Karpas-422 (cell line): ENCODE measurements around the gene SHC4. TPM values are rescaled to one million over a fixed set of nuclear protein-coding genes. Genes with fewer than 3 reads are reported as not detected.
"Not testable (repeated sequence)": the region's sequence is repeated elsewhere in the genome, so short reads cannot be mapped to it uniquely, and the experiment has no call there.

Experiments
- DNase-seq: peaks from one replicate; pipeline ENCODE4 v3.0.0-alpha.2; 2015
- H2AFZ ChIP-seq: fragments of 200-600 bp; sonication (generic); 2 replicates; pipeline ENCODE4 v1.6.1; 2014; ENCODE audit warnings: antibody characterized with exemption, low read length, mixed read lengths
- H3K27ac ChIP-seq: fragments of 200-600 bp; sonication (generic); 2 replicates; pipeline ENCODE4 v1.5.1; 2014; ENCODE audit warnings: mild to moderate bottlenecking, low read length, moderate library complexity
- H3K27me3 ChIP-seq: fragments of 200-600 bp; sonication (generic); 2 replicates; pipeline ENCODE4 v1.6.1; 2014; ENCODE audit warnings: low read length, mixed read lengths
- H3K36me3 ChIP-seq: fragments of 200-600 bp; sonication (generic); 2 replicates; pipeline ENCODE4 v1.6.1; 2014; ENCODE audit warnings: low read length, mixed read lengths; ENCODE audit not compliant: insufficient read depth
- H3K4me1 ChIP-seq: fragments of 200-600 bp; sonication (generic); 2 replicates; pipeline ENCODE4 v1.6.1; 2014; ENCODE audit warnings: mild to moderate bottlenecking, low read length, mixed read lengths
- H3K4me2 ChIP-seq: fragments of 200-600 bp; sonication (generic); 2 replicates; pipeline ENCODE4 v1.6.1; 2014; ENCODE audit warnings: low read length, low read depth, mild to moderate bottlenecking; ENCODE audit not compliant: poor library complexity, severe bottlenecking
- H3K4me3 ChIP-seq: fragments of 200-600 bp; sonication (generic); 2 replicates; pipeline ENCODE4 v1.5.1; 2014; ENCODE audit warnings: mild to moderate bottlenecking, antibody characterized with exemption, low read length, mixed read lengths
- H3K79me2 ChIP-seq: fragments of 200-600 bp; sonication (generic); 2 replicates; pipeline ENCODE4 v1.6.1; 2014; ENCODE audit warnings: mild to moderate bottlenecking, low read length, mixed read lengths
- H3K9ac ChIP-seq: fragments of 200-600 bp; sonication (generic); 2 replicates; pipeline ENCODE4 v1.6.0; 2014; ENCODE audit warnings: low read length
- H3K9me2 ChIP-seq: fragments of 200-600 bp; sonication (generic), shearing (Covaris generic); replicated peaks from 2 replicates; pipeline ENCODE4 v1.6.0; 2014; ENCODE audit warnings: mild to moderate bottlenecking, low read length, moderate library complexity; ENCODE audit not compliant: insufficient read depth
- H3K9me3 ChIP-seq: fragments of 300-700, 200-600 bp; sonication (generic); 2 replicates; pipeline ENCODE4 v1.6.1; 2014; ENCODE audit warnings: low read length, mixed read lengths
- H4K20me1 ChIP-seq: fragments of 200-600 bp; sonication (generic); 2 replicates; pipeline ENCODE4 v1.6.1; 2014; ENCODE audit warnings: mild to moderate bottlenecking, antibody characterized with exemption, low read length, low read depth; ENCODE audit not compliant: insufficient read depth
- total RNA-seq: library from RNA; depleted of rRNA; stranded (reverse); fragments of >200 nt; shearing (Covaris generic); gene quantifications from 2 replicates; pipeline ENCODE4 v1.2.3, GENCODE V29; 2014; ENCODE audit warnings: low replicate concordance

SHC4 gene
- total RNA-seq, 1 experiment from 2014 or later = not detected

DNA sequence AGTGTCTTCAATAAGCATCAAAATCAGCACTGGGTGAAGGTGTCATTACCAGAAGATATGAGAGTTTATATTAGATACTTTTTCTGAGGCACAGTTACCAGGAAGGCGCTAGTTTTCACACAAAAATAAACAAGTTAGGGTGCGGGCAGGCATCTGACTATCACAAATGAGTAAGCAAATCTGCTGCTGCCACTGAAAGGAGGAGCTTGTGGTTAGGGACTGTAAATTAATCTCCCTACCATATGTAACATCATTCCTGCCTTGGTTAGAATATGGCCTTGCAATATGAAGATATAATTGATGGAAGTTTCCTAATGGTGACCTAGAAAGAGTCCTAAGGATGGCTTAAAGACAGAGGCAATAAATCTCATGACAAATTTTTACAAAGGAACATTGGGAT lies 105.3 kb downstream of the SHC4 start:
- Histone ChIP-seq H3K9ac (no peak overlapping the region), H4K20me1 (no peaks in the 10 kb centered on the region), H2AFZ (no peak overlapping the region), H3K4me1 (peaks cover 4% of the 10 kb centered on the region; the same call in 1 of the 2 replicates), H3K9me2 (no peaks in the 10 kb centered on the region), H3K79me2 (no peaks in the 10 kb centered on the region), H3K4me3 (no peak overlapping the region), H3K4me2 (no peak overlapping the region), H3K9me3 (no peaks in the 10 kb centered on the region), H3K27me3 (no peaks in the 10 kb centered on the region), H3K36me3 (no peaks in the 10 kb centered on the region), H3K27ac (no peak overlapping the region)
- no peak for DNase-seq

DNA sequence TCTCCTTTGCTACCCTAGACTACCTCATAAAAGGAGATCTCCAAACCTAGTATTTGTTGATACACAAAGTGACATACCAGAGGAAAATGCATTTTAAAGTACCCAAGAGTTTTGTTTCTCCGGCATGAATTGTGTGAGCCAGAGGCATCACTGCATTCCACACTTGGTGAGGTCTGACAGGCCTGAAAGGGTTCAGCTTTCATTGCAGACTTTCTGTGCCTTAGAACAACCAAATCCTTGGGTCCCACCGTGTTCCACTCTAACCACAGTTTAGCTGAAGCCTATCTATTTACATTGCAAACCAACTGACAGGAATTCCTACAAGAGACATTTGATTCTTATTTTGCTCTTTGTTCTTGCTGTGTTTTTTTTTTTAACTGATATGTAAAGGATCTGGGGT lies 106.8 kb downstream of the SHC4 start:
- H4K20me1 ChIP-seq = no peaks in the 10 kb centered on the region
- no peak overlapping the region for H2AFZ ChIP-seq
- no peak overlapping the region for H3K4me2 ChIP-seq
- no peaks in the 10 kb centered on the region for H3K9me3 ChIP-seq
- H3K79me2 ChIP-seq = no peaks in the 10 kb centered on the region
- H3K4me1 ChIP-seq = peaks cover 4% of the 10 kb centered on the region; the same call in 1 of the 2 replicates
- no peaks in the 10 kb centered on the region for H3K27me3 ChIP-seq
- no peak for DNase-seq
- H3K27ac ChIP-seq = no peak overlapping the region
- H3K9me2 ChIP-seq = no peaks in the 10 kb centered on the region
- no peak overlapping the region for H3K4me3 ChIP-seq
- no peak overlapping the region for H3K9ac ChIP-seq
- no peaks in the 10 kb centered on the region for H3K36me3 ChIP-seq

DNA sequence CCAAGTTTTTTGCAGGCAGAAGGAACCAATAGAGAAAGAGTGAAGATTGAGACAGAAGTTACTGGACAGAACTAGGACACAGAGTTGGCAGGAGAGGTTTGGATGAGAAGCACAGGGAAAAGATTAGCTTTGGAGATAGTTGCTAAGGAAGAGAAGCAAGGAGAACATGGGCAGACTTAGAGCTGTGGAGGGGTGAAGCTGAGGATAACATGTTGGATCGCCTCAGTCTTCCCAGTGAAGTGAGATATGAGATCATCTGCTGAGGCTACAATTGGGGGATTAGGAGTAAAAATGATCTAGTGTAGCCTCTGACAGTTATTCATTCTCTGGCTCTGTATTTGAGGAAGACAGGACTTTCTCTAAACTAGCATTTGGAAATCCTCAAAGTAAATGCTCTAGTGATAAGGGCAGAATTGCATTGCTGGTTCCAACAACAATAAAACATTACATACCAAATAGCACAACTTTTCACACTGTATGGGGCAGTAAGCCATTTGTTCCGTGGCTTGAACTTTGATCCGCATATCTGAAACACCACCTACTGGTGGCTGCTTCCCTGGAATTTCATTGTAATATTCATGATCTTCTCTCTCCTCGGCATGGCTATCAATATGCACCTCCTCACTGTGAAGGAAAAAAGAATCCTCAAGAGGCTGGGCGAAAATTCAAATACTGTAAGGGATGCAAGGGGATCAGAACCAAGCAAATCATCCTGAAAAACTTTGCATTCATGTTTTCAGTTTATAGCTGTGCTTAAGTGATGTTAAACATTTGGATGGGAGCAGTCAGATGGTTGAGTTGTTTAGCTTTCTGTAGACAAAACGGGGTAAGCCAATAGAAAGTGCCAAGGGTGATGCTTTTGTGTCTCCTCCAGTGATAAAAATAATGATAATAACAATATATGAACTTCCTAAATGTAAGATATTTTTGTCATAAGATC lies 107.9 kb downstream of the SHC4 start:
- Histone ChIP-seq H3K27me3 (no peaks in the 10 kb centered on the region), H3K9me3 (no peaks in the 10 kb centered on the region), H3K79me2 (no peaks in the 10 kb centered on the region), H2AFZ (no peak overlapping the region), H3K27ac (no peak overlapping the region), H3K9me2 (no peaks in the 10 kb centered on the region), H4K20me1 (no peaks in the 10 kb centered on the region), H3K4me3 (no peak overlapping the region), H3K36me3 (no peaks in the 10 kb centered on the region), H3K4me2 (no peak overlapping the region), H3K4me1 (peaks cover 4% of the 10 kb centered on the region; the same call in 1 of the 2 replicates), H3K9ac (no peak overlapping the region)
- DNase-seq = no peak

DNA sequence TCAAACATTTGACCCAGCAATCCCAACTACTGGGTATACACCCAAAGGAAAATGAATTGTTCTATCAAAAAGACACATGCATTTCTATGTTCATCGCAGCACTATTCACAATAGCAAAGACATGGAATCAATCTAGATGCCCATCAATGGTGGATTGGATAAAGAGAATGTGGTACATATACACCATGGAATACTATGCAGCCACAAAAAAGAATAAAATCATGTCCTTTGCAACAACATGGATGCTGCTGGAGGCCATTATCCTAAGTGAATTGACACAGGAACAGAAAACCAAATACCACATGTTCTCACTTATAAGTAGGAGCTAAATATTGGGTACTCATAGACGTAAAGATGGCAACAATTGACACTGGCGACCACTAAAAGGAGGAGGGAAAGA lies 109.3 kb downstream of the SHC4 start:
- H3K9me3 ChIP-seq, H4K20me1 ChIP-seq, H3K79me2 ChIP-seq, DNase-seq, H3K9ac ChIP-seq, H3K36me3 ChIP-seq, H3K27me3 ChIP-seq, H3K4me1 ChIP-seq, H3K9me2 ChIP-seq, H2AFZ ChIP-seq, H3K27ac ChIP-seq, H3K4me2 ChIP-seq, H3K4me3 ChIP-seq: not testable (repeated sequence)

DNA sequence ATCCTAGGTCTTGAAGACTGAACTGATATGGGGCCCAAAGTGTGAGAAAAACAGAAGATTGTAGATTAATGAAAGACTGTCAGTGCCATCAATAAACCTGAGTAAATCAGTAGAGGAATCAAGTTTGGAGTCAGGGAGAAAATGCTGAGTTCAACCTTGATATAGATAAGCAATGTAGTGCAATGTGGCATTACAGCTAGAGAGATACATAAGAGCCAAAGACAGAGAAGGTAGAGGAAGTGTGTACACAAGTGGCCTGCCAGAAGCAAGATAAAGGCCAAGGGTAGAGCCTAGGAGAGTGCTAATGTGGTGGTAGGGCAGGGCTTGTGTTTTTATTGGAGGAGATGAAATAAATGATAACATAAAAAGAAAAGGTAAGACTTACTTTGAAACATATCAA lies 111.8 kb downstream of the SHC4 start:
- Histone ChIP-seq H3K27me3 (no peaks in the 10 kb centered on the region), H3K36me3 (no peaks in the 10 kb centered on the region), H3K9me2 (no peaks in the 10 kb centered on the region), H3K4me3 (no peak overlapping the region), H2AFZ (no peak overlapping the region), H3K79me2 (no peaks in the 10 kb centered on the region), H3K4me2 (no peak overlapping the region), H3K9me3 (no peaks in the 10 kb centered on the region), H3K4me1 (no peaks in the 10 kb centered on the region), H3K9ac (no peak overlapping the region), H3K27ac (no peak overlapping the region), H4K20me1 (no peaks in the 10 kb centered on the region)
- DNase-seq = no peak

DNA sequence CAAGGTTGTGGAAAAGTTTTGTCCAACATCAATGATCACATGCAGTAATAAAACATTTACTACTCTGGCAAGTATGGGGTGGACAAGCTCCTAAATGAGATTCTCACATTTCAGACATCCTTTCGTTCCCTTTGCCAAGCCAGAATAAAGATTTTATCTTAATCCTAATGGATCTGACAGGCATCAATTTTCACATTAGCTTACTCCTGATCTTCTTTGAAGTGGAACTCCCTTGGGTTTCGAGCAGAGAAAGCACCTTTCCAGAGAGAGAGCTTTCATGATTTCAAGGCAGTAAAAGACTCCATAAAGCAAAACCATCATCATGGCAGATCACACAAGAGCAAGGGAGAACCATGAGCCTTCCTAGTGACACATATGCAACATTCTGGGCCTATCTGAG lies 113.1 kb downstream of the SHC4 start:
- Histone ChIP-seq H3K4me3 (no peak overlapping the region), H3K27me3 (no peaks in the 10 kb centered on the region), H3K4me2 (no peak overlapping the region), H3K36me3 (no peaks in the 10 kb centered on the region), H4K20me1 (no peaks in the 10 kb centered on the region), H3K9me3 (no peaks in the 10 kb centered on the region), H3K9me2 (no peaks in the 10 kb centered on the region), H3K79me2 (no peaks in the 10 kb centered on the region), H3K4me1 (no peaks in the 10 kb centered on the region), H3K27ac (no peak overlapping the region), H3K9ac (no peak overlapping the region), H2AFZ (peak overlapping the region; percentile 10; the same call in 1 of the 2 replicates)
- no peak for DNase-seq

DNA sequence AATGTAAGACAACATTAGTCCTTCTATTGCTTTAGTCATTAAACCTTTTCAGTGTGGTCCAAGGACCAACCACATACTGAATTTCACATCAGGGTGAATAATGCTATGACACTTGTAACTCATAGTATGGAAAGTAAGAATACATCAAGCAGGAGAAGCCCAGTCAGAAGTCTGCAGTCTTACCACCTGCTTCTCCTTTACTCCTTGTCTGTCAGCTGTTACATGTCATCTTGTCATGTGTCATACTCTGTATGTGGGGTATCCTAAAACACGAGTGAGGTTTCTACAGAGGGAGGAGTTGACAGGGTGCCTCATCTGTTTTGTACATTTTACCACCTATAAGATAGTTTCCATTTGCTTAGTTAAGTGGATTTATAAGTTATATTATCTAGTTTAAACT lies 118.6 kb downstream of the SHC4 start:
- H3K36me3 ChIP-seq = no peaks in the 10 kb centered on the region
- H3K27me3 ChIP-seq = no peaks in the 10 kb centered on the region

DNA sequence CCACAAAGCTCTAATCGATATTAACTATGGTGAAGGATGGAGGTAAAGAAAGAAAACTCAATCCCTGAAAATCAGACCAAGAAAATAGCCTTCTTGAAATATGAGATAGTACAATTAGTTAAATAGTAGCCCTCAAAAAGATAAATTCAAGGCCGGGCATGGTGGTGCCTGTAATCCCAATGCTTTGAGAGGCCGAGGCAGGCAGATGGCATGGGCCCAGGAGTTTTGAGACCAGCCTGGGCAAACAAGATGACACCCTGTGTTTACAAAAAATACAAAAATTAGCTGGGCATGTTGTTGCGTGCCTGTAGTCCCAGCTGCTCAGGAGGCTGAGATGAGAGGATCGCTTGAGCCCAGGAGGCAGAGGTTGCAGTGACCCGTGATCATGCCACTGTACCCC lies 121.2 kb downstream of the SHC4 start:
- Histone ChIP-seq H3K9ac (no peak overlapping the region), H3K27me3 (no peaks in the 10 kb centered on the region), H3K36me3 (no peaks in the 10 kb centered on the region), H3K79me2 (no peaks in the 10 kb centered on the region), H4K20me1 (no peaks in the 10 kb centered on the region), H3K9me2 (no peaks in the 10 kb centered on the region), H3K4me1 (no peaks in the 10 kb centered on the region), H3K27ac (no peak overlapping the region), H3K4me2 (no peak overlapping the region), H3K9me3 (no peaks in the 10 kb centered on the region), H2AFZ (no peak overlapping the region), H3K4me3 (no peak overlapping the region)
- DNase-seq = no peak

More for the DNA sequence above, 118.6 kb downstream of the SHC4 start:
- Histone ChIP-seq H3K4me1 (no peaks in the 10 kb centered on the region), H4K20me1 (no peaks in the 10 kb centered on the region), H3K4me2 (no peak overlapping the region), H3K9ac (no peak overlapping the region), H3K4me3 (no peak overlapping the region), H3K9me2 (no peaks in the 10 kb centered on the region), H3K9me3 (no peaks in the 10 kb centered on the region), H3K79me2 (no peaks in the 10 kb centered on the region), H3K27ac (no peak overlapping the region), H2AFZ (no peak overlapping the region)
- no peak for DNase-seq
